ENCODE results near the gene ATRN. TPM values are rescaled to one million over a fixed set of nuclear protein-coding genes. Genes with fewer than 3 reads are reported as not detected.

Gene ATRN
- total and polyA plus RNA-seq, 2 donors from 2014 or later = 15.7 to 48.1 TPM

- no peak for DNase-seq
- H3K4me3 ChIP-seq (ENCODE audit: low read length in 3 of 3) = no peak overlapping the region
- no peak overlapping the region for H3K27ac ChIP-seq (ENCODE audit: low read depth in 2 of 2, low read length in 2 of 2)
- peaks cover 0 to 4% (median 2%) of the 10 kb centered on the region in 3 donors for H3K4me1 ChIP-seq (ENCODE audit: control insufficient read depth in 2 of 3, insufficient read depth in 2 of 3, low read depth in 1 of 3, low read length in 3 of 3)
- H3K9me3 ChIP-seq (ENCODE audit: control insufficient read depth in 2 of 3, insufficient read depth in 1 of 3, low read length in 3 of 3) = no peaks in the 10 kb centered on the region
- H3K36me3 ChIP-seq (ENCODE audit: control insufficient read depth in 2 of 3, insufficient read depth in 3 of 3, low read length in 3 of 3) = no peaks in the 10 kb centered on the region
- no peak for TF ChIP-seq CTCF (IDR thresholded peaks at IDR 0.05; ENCODE audit: borderline replicate concordance, extremely low read depth, insufficient read depth)
- H3K9ac ChIP-seq (ENCODE audit: low read length in 3 of 3) = no peak overlapping the region
- FAIRE-seq = no peak
- intact Hi-C loops (cut with DNase I) = no loop called here
- no peaks in the 10 kb centered on the region for H3K27me3 ChIP-seq (ENCODE audit: control insufficient read depth, insufficient read depth, low read length)
Measured at GRCh38 chr20:3452690-3453089, 18.1 kb upstream of the ATRN start.

- no peaks in the 10 kb centered on the region for H3K36me3 ChIP-seq (ENCODE audit: control insufficient read depth in 2 of 3, insufficient read depth in 3 of 3, low read length in 3 of 3)
- no peaks in the 10 kb centered on the region for H3K27me3 ChIP-seq (ENCODE audit: control insufficient read depth, insufficient read depth, low read length)
- H3K27ac ChIP-seq (ENCODE audit: low read depth in 2 of 2, low read length in 2 of 2) = peak overlapping the region in 1 of 2 donors; percentile 33
- DNase-seq = no peak
- TF ChIP-seq CTCF (IDR thresholded peaks at IDR 0.05; ENCODE audit: borderline replicate concordance, extremely low read depth, insufficient read depth) = no peak
- H3K4me3 ChIP-seq (ENCODE audit: low read length in 3 of 3) = no peak overlapping the region
- H3K9ac ChIP-seq (ENCODE audit: low read length in 3 of 3) = no peak overlapping the region
- no peaks in the 10 kb centered on the region for H3K9me3 ChIP-seq (ENCODE audit: control insufficient read depth in 2 of 3, insufficient read depth in 1 of 3, low read length in 3 of 3)
- peaks cover 0 to 4% (median 2%) of the 10 kb centered on the region in 3 donors for H3K4me1 ChIP-seq (ENCODE audit: control insufficient read depth in 2 of 3, insufficient read depth in 2 of 3, low read depth in 1 of 3, low read length in 3 of 3)
- no peak for FAIRE-seq
- intact Hi-C loops (cut with DNase I) = no loop called here
Measured at GRCh38 chr20:3454831-3455230, 16.0 kb upstream of the ATRN start.

DNA sequence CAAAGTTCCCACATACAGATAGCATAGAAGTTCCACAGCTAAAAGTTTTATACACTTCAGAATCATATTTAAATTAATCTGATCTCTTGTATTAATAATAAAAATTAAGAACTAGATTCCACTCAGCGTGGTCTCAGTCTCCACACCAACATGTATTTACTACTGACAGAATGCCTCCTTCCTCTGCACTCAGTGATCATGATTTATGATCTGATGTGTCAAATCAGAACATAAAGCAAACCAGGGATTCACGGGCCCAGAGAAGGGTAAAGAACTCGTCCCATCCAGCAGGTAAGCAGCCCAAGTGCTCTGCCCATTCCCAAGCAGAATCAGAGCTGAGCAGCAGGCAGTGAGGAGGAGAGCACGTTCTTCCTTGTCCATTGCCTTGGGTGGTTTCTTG is 14.2 kb upstream of the ATRN start:
- FAIRE-seq (no peak), DNase-seq (no peak)
- intact Hi-C loops (cut with DNase I) = no loop called here
- Histone ChIP-seq H3K36me3 (ENCODE audit: control insufficient read depth in 2 of 3, insufficient read depth in 3 of 3, low read length in 3 of 3) (no peaks in the 10 kb centered on the region), H3K4me1 (ENCODE audit: control insufficient read depth in 2 of 3, insufficient read depth in 2 of 3, low read depth in 1 of 3, low read length in 3 of 3) (peaks cover 4 to 8% (median 6%) of the 10 kb centered on the region in 3 donors), H3K9me3 (ENCODE audit: control insufficient read depth in 2 of 3, insufficient read depth in 1 of 3, low read length in 3 of 3) (no peaks in the 10 kb centered on the region), H3K9ac (ENCODE audit: low read length in 3 of 3) (no peak overlapping the region), H3K4me3 (ENCODE audit: low read length in 3 of 3) (no peak overlapping the region), H3K27me3 (ENCODE audit: control insufficient read depth, insufficient read depth, low read length) (no peaks in the 10 kb centered on the region), H3K27ac (ENCODE audit: low read depth in 2 of 2, low read length in 2 of 2) (no peak overlapping the region)
- no peak for TF ChIP-seq CTCF (IDR thresholded peaks at IDR 0.05; ENCODE audit: borderline replicate concordance, extremely low read depth, insufficient read depth)

GRCh38 chr20:3459881-3460307 is 10.9 kb upstream of the ATRN start:
- TF ChIP-seq CTCF (IDR thresholded peaks at IDR 0.05; ENCODE audit: borderline replicate concordance, extremely low read depth, insufficient read depth) = no peak
- no peaks in the 10 kb centered on the region for H3K36me3 ChIP-seq (ENCODE audit: control insufficient read depth in 2 of 3, insufficient read depth in 3 of 3, low read length in 3 of 3)
- no peak overlapping the region for H3K27ac ChIP-seq (ENCODE audit: low read depth in 2 of 2, low read length in 2 of 2)
- FAIRE-seq (no peak), DNase-seq (no peak)
- H3K9ac ChIP-seq (ENCODE audit: low read length in 3 of 3) = no peak overlapping the region
- H3K4me3 ChIP-seq (ENCODE audit: low read length in 3 of 3) = no peak overlapping the region
- no peaks in the 10 kb centered on the region for H3K9me3 ChIP-seq (ENCODE audit: control insufficient read depth in 2 of 3, insufficient read depth in 1 of 3, low read length in 3 of 3)
- H3K27me3 ChIP-seq (ENCODE audit: control insufficient read depth, insufficient read depth, low read length) = no peaks in the 10 kb centered on the region
- intact Hi-C loops (cut with DNase I) = no loop called here
- H3K4me1 ChIP-seq (ENCODE audit: control insufficient read depth in 2 of 3, insufficient read depth in 2 of 3, low read depth in 1 of 3, low read length in 3 of 3) = peaks cover 4% of the 10 kb centered on the region in 3 donors
